Neural progenitor cell (in vitro differentiated cells): Measurements from ENCODE around the gene RPTOR. TPM values are rescaled to one million over a fixed set of nuclear protein-coding genes. Genes with fewer than 3 reads are reported as not detected.
A peak's percentile ranks its signal among the peaks of the same experiment; 100 is the strongest.
"Not testable (repeated sequence)": the region's sequence is repeated elsewhere in the genome, so short reads cannot be mapped to it uniquely, and the experiment has no call there.

Source experiments
- DNase-seq: peaks from one replicate; pipeline ENCODE4 v3.0.0-alpha.2; 2016; ENCODE audit warnings: low spot score
- H2AFZ ChIP-seq: fragments of 200-600 bp; sonication (generic); replicated peaks from 2 replicates; pipeline ENCODE4 v1.6.1; 2016; ENCODE audit warnings: antibody characterized with exemption
- H3F3A ChIP-seq: fragments of 200-600 bp; sonication (generic); 2 replicates; pipeline ENCODE4 v1.6.1; 2016; ENCODE audit warnings: antibody characterized with exemption, low read depth
- H3K27ac ChIP-seq: fragments of 200-600 bp; sonication (generic); 2 replicates; pipeline ENCODE4 v1.5.1; 2016; ENCODE audit warnings: mild to moderate bottlenecking
- H3K27me3 ChIP-seq: fragments of 200-600 bp; sonication (generic); 2 replicates; pipeline ENCODE4 v1.6.1; 2016; ENCODE audit warnings: mild to moderate bottlenecking, moderate library complexity
- H3K36me3 ChIP-seq: fragments of 200-600 bp; sonication (generic); 2 replicates; pipeline ENCODE4 v1.5.1; 2016
- H3K4me1 ChIP-seq: fragments of 200-600 bp; sonication (generic); 2 replicates; pipeline ENCODE4 v1.6.1; 2016; ENCODE audit warnings: mixed run types
- H3K4me2 ChIP-seq: fragments of 200-600 bp; sonication (generic); 2 replicates; pipeline ENCODE4 v1.6.1; 2016
- H3K4me3 ChIP-seq: fragments of 200-600 bp; sonication (generic); 2 replicates; pipeline ENCODE4 v1.5.1; 2016
- H3K79me2 ChIP-seq: fragments of 200-600 bp; sonication (generic); 2 replicates; pipeline ENCODE4 v1.6.1; 2016; ENCODE audit warnings: low read depth
- H3K9ac ChIP-seq: fragments of 200-600 bp; sonication (generic); 2 replicates; pipeline ENCODE4 v1.6.1; 2016
- H3K9me3 ChIP-seq: fragments of 200-600 bp; sonication (generic); 2 replicates; pipeline ENCODE4 v1.5.1; 2016; ENCODE audit warnings: low read depth
- H4K20me1 ChIP-seq: fragments of 200-600 bp; sonication (generic); 2 replicates; pipeline ENCODE4 v1.6.1; 2016; ENCODE audit warnings: low read depth
- H3K27ac Mint-ChIP-seq: 3 replicates; pipeline ENCODE4 v1.8.0; 2021; ENCODE audit warnings: mixed read lengths
- H3K27me3 Mint-ChIP-seq: 2 replicates; pipeline ENCODE4 v1.8.0; 2022; ENCODE audit warnings: low read depth, mild to moderate bottlenecking, inconsistent platforms, moderate library complexity, mixed read lengths; ENCODE audit not compliant: insufficient read depth
- H3K36me3 Mint-ChIP-seq: 3 replicates; pipeline ENCODE4 v1.8.0; 2021; ENCODE audit warnings: mixed read lengths
- H3K4me1 Mint-ChIP-seq: 3 replicates; pipeline ENCODE4 v1.8.0; 2021; ENCODE audit warnings: mixed read lengths
- H3K4me3 Mint-ChIP-seq: 3 replicates; pipeline ENCODE4 v1.8.0; 2021; ENCODE audit warnings: mild to moderate bottlenecking, moderate library complexity, mixed read lengths
- H3K9me3 Mint-ChIP-seq: 3 replicates; pipeline ENCODE4 v1.8.0; 2020; ENCODE audit warnings: mixed read lengths
- CTCF ChIP-seq: fragments of 200-600 bp; sonication (generic); IDR thresholded peaks from 2 replicates; pipeline ENCODE4 v1.5.1; 2017; ENCODE audit warnings: antibody characterized with exemption, mild to moderate bottlenecking
- EZH2 ChIP-seq: fragments of 200-600 bp; sonication (generic); IDR thresholded peaks from 2 replicates; pipeline ENCODE4 v1.6.1; 2017; ENCODE audit warnings: antibody characterized with exemption, mild to moderate bottlenecking, moderate library complexity
- EZH2phosphoT487 ChIP-seq: fragments of 200-600 bp; sonication (generic); IDR thresholded peaks from 2 replicates; pipeline ENCODE4 v1.6.1; 2017; ENCODE audit warnings: antibody characterized with exemption
- total RNA-seq: library from RNA; depleted of rRNA; stranded (reverse); fragments of >200 nt; gene quantifications from 2 replicates; pipeline ENCODE4 v1.2.3, GENCODE V29; 2015; ENCODE audit warnings: low replicate concordance

The RPTOR gene
- total RNA-seq, 1 donor from 2014 or later, result 7.4 TPM

GRCh38 chr17:80504686-80505413, 39.8 kb upstream of the RPTOR start:
- TF ChIP-seq CTCF (no peak), EZH2phosphoT487 (no peak), EZH2 (no peak)
- peaks cover 52% of the 10 kb centered on the region for H3K27me3 ChIP-seq

GRCh38 chr17:80507177-80507576, 37.5 kb upstream of the RPTOR start:
- H3K9ac ChIP-seq, H3K9me3 Mint-ChIP-seq, DNase-seq, H3F3A ChIP-seq, H3K4me1 Mint-ChIP-seq, H3K4me2 ChIP-seq, H3K9me3 ChIP-seq, H3K27ac ChIP-seq, H2AFZ ChIP-seq, H3K79me2 ChIP-seq, H3K36me3 ChIP-seq, H3K4me3 Mint-ChIP-seq, H3K36me3 Mint-ChIP-seq, H4K20me1 ChIP-seq, H3K4me3 ChIP-seq, H3K27ac Mint-ChIP-seq, H3K4me1 ChIP-seq: not testable (repeated sequence)
- peaks cover 72% of the 10 kb centered on the region for H3K27me3 ChIP-seq
- H3K27me3 Mint-ChIP-seq, result peaks cover 15% of the 10 kb centered on the region

More at GRCh38 chr17:80504686-80505413, 39.8 kb upstream of the RPTOR start:
- Histone ChIP-seq H3K4me2 (no peak overlapping the region), H3F3A (no peaks in the 10 kb centered on the region), H3K9me3 (no peaks in the 10 kb centered on the region), H3K36me3 (no peaks in the 10 kb centered on the region), H4K20me1 (no peaks in the 10 kb centered on the region), H3K9ac (no peak overlapping the region), H3K27ac (no peak overlapping the region), H3K4me1 (no peaks in the 10 kb centered on the region), H2AFZ (no peak overlapping the region), H3K79me2 (no peaks in the 10 kb centered on the region), H3K4me3 (no peak overlapping the region)
- Mint-ChIP-seq H3K36me3 (no peaks in the 10 kb centered on the region), H3K27me3 (peaks cover 20% of the 10 kb centered on the region), H3K4me3 (peak overlapping the region; percentile 63), H3K27ac (no peak overlapping the region), H3K9me3 (no peaks in the 10 kb centered on the region), H3K4me1 (peaks cover 20% of the 10 kb centered on the region)
- no peak for DNase-seq

GRCh38 chr17:80507965-80508364, 36.7 kb upstream of the RPTOR start:
- Mint-ChIP-seq H3K36me3 (no peaks in the 10 kb centered on the region), H3K27me3 (peaks cover 12% of the 10 kb centered on the region), H3K4me3 (no peak overlapping the region), H3K9me3 (no peaks in the 10 kb centered on the region), H3K4me1 (peaks cover 2% of the 10 kb centered on the region), H3K27ac (no peak overlapping the region)
- H3K27me3 ChIP-seq, result peaks cover 80% of the 10 kb centered on the region
- no peak overlapping the region for H2AFZ ChIP-seq
- H3K4me2 ChIP-seq, result no peak overlapping the region
- H3K9me3 ChIP-seq, result no peaks in the 10 kb centered on the region
- H3K9ac ChIP-seq, result no peak overlapping the region
- no peak overlapping the region for H3K27ac ChIP-seq
- peaks cover 2% of the 10 kb centered on the region for H4K20me1 ChIP-seq
- H3K4me1 ChIP-seq, result no peaks in the 10 kb centered on the region
- no peaks in the 10 kb centered on the region for H3K36me3 ChIP-seq
- H3K4me3 ChIP-seq, result no peak overlapping the region
- TF ChIP-seq CTCF (no peak), EZH2phosphoT487 (no peak), EZH2 (no peak)
- no peaks in the 10 kb centered on the region for H3F3A ChIP-seq
- no peaks in the 10 kb centered on the region for H3K79me2 ChIP-seq
- DNase-seq, result no peak

GRCh38 chr17:80509311-80509710, 35.3 kb upstream of the RPTOR start:
- no peak overlapping the region for H3K27ac ChIP-seq
- no peaks in the 10 kb centered on the region for H3K9me3 ChIP-seq
- H3K27me3 ChIP-seq, result peaks cover 84% of the 10 kb centered on the region
- no peaks in the 10 kb centered on the region for H3K9me3 Mint-ChIP-seq
- H3K4me1 ChIP-seq, result no peaks in the 10 kb centered on the region
- no peaks in the 10 kb centered on the region for H3K79me2 ChIP-seq
- H2AFZ ChIP-seq, result no peak overlapping the region
- no peak overlapping the region for H3K4me3 ChIP-seq
- H3K4me1 Mint-ChIP-seq, result peaks cover 2% of the 10 kb centered on the region
- no peak overlapping the region for H3K27ac Mint-ChIP-seq
- H4K20me1 ChIP-seq, result peaks cover 2% of the 10 kb centered on the region
- H3K36me3 Mint-ChIP-seq, result no peaks in the 10 kb centered on the region
- no peaks in the 10 kb centered on the region for H3K36me3 ChIP-seq
- no peaks in the 10 kb centered on the region for H3F3A ChIP-seq
- H3K27me3 Mint-ChIP-seq, result peaks cover 17% of the 10 kb centered on the region
- H3K4me3 Mint-ChIP-seq, result no peak overlapping the region
- no peak overlapping the region for H3K4me2 ChIP-seq
- no peak overlapping the region for H3K9ac ChIP-seq
- TF ChIP-seq EZH2phosphoT487, result no peak
- TF ChIP-seq EZH2, result no peak
- TF ChIP-seq CTCF, result no peak
- no peak for DNase-seq
